Frontal cortex (tissue), 4 donors: Measurements from ENCODE around the gene PALMD. TPM values are rescaled to one million over a fixed set of nuclear protein-coding genes. Genes with fewer than 3 reads are reported as not detected.

Experiments used
- DNase-seq, 2 donors: peaks; one replicate each; pipeline ENCODE4 v3.0.0; 2012; ENCODE audit warnings: low spot score in 2 of 2
- FAIRE-seq: peaks from 2 replicates; lab custom pipeline; 2012; peaks lifted over from hg19 to GRCh38; lab: Jason Lieb, UNC
- total RNA-seq: library from RNA; depleted of rRNA; stranded (reverse); fragments of >200 nt; gene quantifications from one replicate; pipeline ENCODE4 v1.2.3, GENCODE V29; 2014
- donor health status: control.
- donor health status: control.
- donor health status: control.

The PALMD gene
- total RNA-seq, 1 donor from 2014 or later, result 40.8 TPM

GRCh38 chr1:99656701-99657100 lies 10.8 kb downstream of the PALMD start:
- DNase-seq (no peak), FAIRE-seq (no peak)

- FAIRE-seq, result no peak
- no peak for DNase-seq
Observed at GRCh38 chr1:99657213-99658030, 11.5 kb downstream of the PALMD start.

- no peak for DNase-seq
- no peak for FAIRE-seq
Observed at GRCh38 chr1:99658031-99658290, 12.0 kb downstream of the PALMD start.

- DNase-seq (no peak), FAIRE-seq (no peak)
Observed at GRCh38 chr1:99659755-99660210, 13.9 kb downstream of the PALMD start.

- no peak for DNase-seq
- FAIRE-seq, result no peak
Observed at GRCh38 chr1:99660496-99660895, 14.6 kb downstream of the PALMD start.

GRCh38 chr1:99661780-99662179 lies 15.9 kb downstream of the PALMD start:
- FAIRE-seq (no peak), DNase-seq (no peak)

- no peak for FAIRE-seq
- DNase-seq, result no peak
Observed at GRCh38 chr1:99662539-99663080, 16.7 kb downstream of the PALMD start.

- FAIRE-seq (no peak), DNase-seq (no peak)
Observed at GRCh38 chr1:99663501-99663900, 17.6 kb downstream of the PALMD start.

GRCh38 chr1:99665212-99665611 lies 19.3 kb downstream of the PALMD start:
- no peak for DNase-seq
- FAIRE-seq, result no peak

GRCh38 chr1:99669376-99669775 lies 23.5 kb downstream of the PALMD start:
- FAIRE-seq, result no peak
- DNase-seq, result no peak

GRCh38 chr1:99669821-99670220 lies 23.9 kb downstream of the PALMD start:
- FAIRE-seq (no peak), DNase-seq (no peak)

GRCh38 chr1:99670583-99670982 lies 24.7 kb downstream of the PALMD start:
- DNase-seq (no peak), FAIRE-seq (no peak)

- no peak for DNase-seq
Observed at GRCh38 chr1:99672038-99672437, 26.1 kb downstream of the PALMD start.

GRCh38 chr1:99672530-99673213 lies 26.8 kb downstream of the PALMD start:
- DNase-seq, result no peak
- no peak for FAIRE-seq

More at GRCh38 chr1:99672038-99672437, 26.1 kb downstream of the PALMD start:
- FAIRE-seq, result no peak

- no peak for DNase-seq
- no peak for FAIRE-seq
Observed at GRCh38 chr1:99673315-99673714, 27.4 kb downstream of the PALMD start.

- no peak for DNase-seq
- no peak for FAIRE-seq
Observed at GRCh38 chr1:99674115-99675064, 28.5 kb downstream of the PALMD start.

- DNase-seq (no peak), FAIRE-seq (no peak)
Observed at GRCh38 chr1:99675292-99675691, 29.4 kb downstream of the PALMD start.

GRCh38 chr1:99675994-99676393 lies 30.1 kb downstream of the PALMD start:
- DNase-seq, result no peak
- FAIRE-seq, result no peak

- no peak for FAIRE-seq
- DNase-seq, result no peak
Observed at GRCh38 chr1:99676876-99677275, 31.0 kb downstream of the PALMD start.

GRCh38 chr1:99677416-99677815 lies 31.5 kb downstream of the PALMD start:
- FAIRE-seq (no peak), DNase-seq (no peak)
